Endodermal cell (in vitro differentiated cells): Measurements from ENCODE around the gene CNTN1. TPM values are rescaled to one million over a fixed set of nuclear protein-coding genes. Genes with fewer than 3 reads are reported as not detected.

Experiments
- DNase-seq: peaks from one replicate; pipeline ENCODE4 v3.0.0-alpha.2; 2017
- H3K27ac ChIP-seq: 2 replicates; pipeline ENCODE4 v1.5.1; 2013; ENCODE audit warnings: mild to moderate bottlenecking, low read depth, low read length, moderate library complexity
- H3K27me3 ChIP-seq: 2 replicates; pipeline ENCODE4 v1.6.1; 2013; ENCODE audit warnings: mild to moderate bottlenecking, low read length, moderate library complexity; ENCODE audit not compliant: insufficient read depth, control insufficient read depth, poor library complexity, severe bottlenecking
- H3K36me3 ChIP-seq: 2 replicates; pipeline ENCODE4 v1.7.0; 2013; ENCODE audit warnings: mild to moderate bottlenecking, low read length, moderate library complexity; ENCODE audit not compliant: control insufficient read depth, insufficient read depth
- H3K4me1 ChIP-seq: one replicate; pipeline ENCODE4 v1.7.0; 2013; ENCODE audit warnings: low read length; ENCODE audit not compliant: control insufficient read depth, insufficient read depth
- H3K4me3 ChIP-seq: 2 replicates; pipeline ENCODE4 v1.5.1; 2013; ENCODE audit warnings: mild to moderate bottlenecking, low read length, moderate library complexity
- H3K9ac ChIP-seq: 2 replicates; pipeline ENCODE4 v1.6.1; 2013; ENCODE audit warnings: mild to moderate bottlenecking, low read length, moderate library complexity; ENCODE audit not compliant: poor library complexity, severe bottlenecking; ENCODE audit errors: extremely low read depth
- H3K9me3 ChIP-seq: 2 replicates; pipeline ENCODE4 v1.6.1; 2013; ENCODE audit warnings: mild to moderate bottlenecking, low read length, moderate library complexity; ENCODE audit not compliant: control insufficient read depth
- H3K27ac Mint-ChIP-seq: 2 replicates; pipeline ENCODE4 v1.8.0; 2020; ENCODE audit warnings: mixed read lengths
- H3K27me3 Mint-ChIP-seq: 2 replicates; pipeline ENCODE4 v1.8.0; 2021; ENCODE audit warnings: mild to moderate bottlenecking, mixed read lengths; ENCODE audit not compliant: insufficient read depth
- H3K36me3 Mint-ChIP-seq: 2 replicates; pipeline ENCODE4 v1.8.0; 2020; ENCODE audit warnings: low read depth, mixed read lengths
- H3K4me1 Mint-ChIP-seq: 2 replicates; pipeline ENCODE4 v1.8.0; 2020; ENCODE audit warnings: mixed read lengths
- H3K4me3 Mint-ChIP-seq: 2 replicates; pipeline ENCODE4 v1.8.0; 2020; ENCODE audit warnings: mild to moderate bottlenecking, moderate library complexity, mixed read lengths
- H3K9me3 Mint-ChIP-seq: 2 replicates; pipeline ENCODE4 v1.8.0; 2020; ENCODE audit warnings: mild to moderate bottlenecking, mixed read lengths
- CTCF ChIP-seq: fragments of 200-600 bp; sonication (generic); conservative IDR thresholded peaks from 2 replicates; pipeline ENCODE4 v1.5.0; 2021; ENCODE audit warnings: antibody characterized with exemption, mild to moderate bottlenecking
- WGBS, 2 experiments: methylation state at CpG; one replicate each; pipeline versions ENCODE4 v1.1.5 to v1.1.7; 2013; ENCODE audit warnings: missing lambda C conversion rate in 2 of 2, mixed read lengths in 1 of 2; ENCODE audit not compliant: insufficient coverage in 1 of 2, insufficient read length in 1 of 2; 5-methylcytosine and 5-hydroxymethylcytosine counted together
- total RNA-seq, 2 donors: library from RNA; stranded (reverse); fragmentation: NEBNext Ultra II Directional in 1 of 2; extraction: Animal tissue kit (Norgen Biotek cat#: 25700) in 1 of 2; gene quantifications; 2 replicates in 1 of 2; 3 replicates in 1 of 2; pipeline ENCODE4 v1.2.1, GENCODE V29; 2021

CNTN1 gene
- total RNA-seq, 2 donors from 2014 or later: 8.4 to 8.6 TPM

- no peaks in the 10 kb centered on the region for H3K36me3 ChIP-seq
- H3K4me1 ChIP-seq: no peaks in the 10 kb centered on the region
- no peaks in the 10 kb centered on the region for H3K27me3 ChIP-seq
- Mint-ChIP-seq H3K4me1 (no peaks in the 10 kb centered on the region), H3K27me3 (no peaks in the 10 kb centered on the region), H3K4me3 (no peak overlapping the region), H3K36me3 (no peaks in the 10 kb centered on the region), H3K9me3 (no peaks in the 10 kb centered on the region), H3K27ac (no peak overlapping the region)
- no peak for TF ChIP-seq CTCF
- 91 to 100% methylated on average over 1 of the region's 1 CpG for WGBS, 2 experiments
- H3K27ac ChIP-seq: no peak overlapping the region
- DNase-seq: no peak
- no peak overlapping the region for H3K4me3 ChIP-seq
- no peak overlapping the region for H3K9ac ChIP-seq
- no peaks in the 10 kb centered on the region for H3K9me3 ChIP-seq
Observed at GRCh38 chr12:40992674-40993073, 300.4 kb downstream of the CNTN1 start.

GRCh38 chr12:40993158-40993557 is 300.9 kb downstream of the CNTN1 start:
- H3K36me3 ChIP-seq: no peaks in the 10 kb centered on the region
- no peaks in the 10 kb centered on the region for H3K27me3 Mint-ChIP-seq
- DNase-seq: no peak
- H3K27ac ChIP-seq: no peak overlapping the region
- H3K9ac ChIP-seq: no peak overlapping the region
- no peak for TF ChIP-seq CTCF
- no peaks in the 10 kb centered on the region for H3K4me1 Mint-ChIP-seq
- no peak overlapping the region for H3K4me3 Mint-ChIP-seq
- no peaks in the 10 kb centered on the region for H3K9me3 ChIP-seq
- WGBS, 2 experiments: 96% methylated on average over 3 of the region's 3 CpGs; no CpG with 5 or more reads in 1 of the 2 experiments
- no peaks in the 10 kb centered on the region for H3K4me1 ChIP-seq
- no peaks in the 10 kb centered on the region for H3K9me3 Mint-ChIP-seq
- no peaks in the 10 kb centered on the region for H3K27me3 ChIP-seq
- no peak overlapping the region for H3K27ac Mint-ChIP-seq
- H3K36me3 Mint-ChIP-seq: no peaks in the 10 kb centered on the region
- no peak overlapping the region for H3K4me3 ChIP-seq

GRCh38 chr12:40996091-40996490 is 303.9 kb downstream of the CNTN1 start:
- H3K9ac ChIP-seq: no peak overlapping the region
- peaks cover 4% of the 10 kb centered on the region for H3K9me3 Mint-ChIP-seq
- no peak overlapping the region for H3K27ac ChIP-seq
- H3K36me3 ChIP-seq: no peaks in the 10 kb centered on the region
- peaks cover 4% of the 10 kb centered on the region for H3K9me3 ChIP-seq
- 67 to 88% methylated on average over 1 to 4 of the region's 4 CpGs for WGBS, 2 experiments
- H3K4me3 ChIP-seq: no peak overlapping the region
- H3K4me1 ChIP-seq: no peaks in the 10 kb centered on the region
- H3K27me3 Mint-ChIP-seq: no peaks in the 10 kb centered on the region
- TF ChIP-seq CTCF: no peak
- no peaks in the 10 kb centered on the region for H3K4me1 Mint-ChIP-seq
- H3K4me3 Mint-ChIP-seq: no peak overlapping the region
- DNase-seq: peak; percentile 53
- no peaks in the 10 kb centered on the region for H3K27me3 ChIP-seq
- H3K27ac Mint-ChIP-seq: no peak overlapping the region
- no peaks in the 10 kb centered on the region for H3K36me3 Mint-ChIP-seq
